ENCODE measurements around the gene AK5. TPM values are rescaled to one million over a fixed set of nuclear protein-coding genes. Genes with fewer than 3 reads are reported as not detected.

The AK5 gene
- total and polyA plus RNA-seq, 2 donors (not counting 1 experiment from before 2014, with no cell fraction given): 0.18 TPM; not detected in 1

DNA sequence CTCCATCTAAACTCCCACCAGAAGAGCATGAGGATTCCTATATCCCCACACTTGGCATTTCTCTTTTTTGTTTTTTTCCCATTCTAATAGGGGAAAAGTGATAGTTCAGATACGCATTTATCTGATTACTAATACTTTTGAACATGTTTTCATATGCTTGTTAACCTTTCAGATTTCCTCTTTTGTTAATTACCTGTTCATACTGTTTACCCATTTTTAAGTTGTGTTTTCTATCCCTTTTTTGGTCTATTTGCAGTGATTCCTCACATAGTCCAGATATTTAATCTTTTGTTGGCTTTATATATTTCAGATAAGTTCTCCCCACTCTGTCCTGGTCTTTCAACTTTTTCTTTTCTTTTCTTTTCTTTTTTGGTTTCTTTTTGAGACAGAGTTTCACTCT, 49.0 kb upstream of the AK5 start:
- Mint-ChIP-seq H3K9me3 (ENCODE audit: insufficient read depth) (peaks cover 2% of the 10 kb centered on the region), H3K4me3 (no peak overlapping the region), H3K4me1 (no peaks in the 10 kb centered on the region), H3K27me3 (peaks cover 7% of the 10 kb centered on the region), H3K27ac (no peak overlapping the region)
- Histone ChIP-seq H3K9me3 (ENCODE audit: control extremely low read depth in 1 of 3, control insufficient read depth in 2 of 3, insufficient read depth in 1 of 3, low read length in 2 of 3) (peaks cover 2 to 5% (median 3%) of the 10 kb centered on the region in 3 donors), H3K36me3 (replicated peaks in 1 of 2; ENCODE audit: control extremely low read depth in 1 of 2, control insufficient read depth in 1 of 2, extremely low read depth in 1 of 2, insufficient read depth in 2 of 2, low read length in 1 of 2) (no peaks in the 10 kb centered on the region), H3K27me3 (replicated peaks in 1 of 4; ENCODE audit: control extremely low read depth in 1 of 4, control insufficient read depth in 3 of 4, insufficient read depth in 4 of 4, low read length in 3 of 4) (no peaks in the 10 kb centered on the region), H3K4me3 (ENCODE audit: control extremely low read depth in 1 of 5, extremely low read depth in 1 of 5, insufficient read depth in 1 of 5, low read depth in 2 of 5, low read length in 4 of 5) (no peak overlapping the region), H3K4me2 (replicated peaks; ENCODE audit: low read depth, low read length, poor library complexity, severe bottlenecking) (no peak overlapping the region), H3K27ac (ENCODE audit: low read length in 2 of 2) (no peak overlapping the region), H2AFZ (ENCODE audit: insufficient read depth, low read depth, low read length, poor library complexity, severe bottlenecking) (no peak overlapping the region), H4K20me1 (ENCODE audit: control insufficient read depth, insufficient read depth, low read length, poor library complexity, severe bottlenecking) (no peaks in the 10 kb centered on the region), H3K4me1 (ENCODE audit: control insufficient read depth in 2 of 2, insufficient read depth in 2 of 2, low read length in 2 of 2) (no peaks in the 10 kb centered on the region), H3K9ac (ENCODE audit: low read length) (no peak overlapping the region), H3K79me2 (ENCODE audit: control insufficient read depth, insufficient read depth, low read length) (no peaks in the 10 kb centered on the region)
- intact Hi-C loops (cut with micrococcal nuclease): no loop called here
- DNase-seq (no peak), ATAC-seq (ENCODE audit: low read depth) (no peak)
- WGBS (ENCODE audit: insufficient coverage): no CpG with 5 or more reads among the region's 1 CpG
- ChIA-PET CTCF (no interaction called here), POLR2A (no interaction called here)
- TF ChIP-seq EZH2 (IDR thresholded peaks at IDR 0.05; ENCODE audit: borderline replicate concordance, insufficient read depth, low read depth, low read length, poor library complexity, severe bottlenecking): no peak
- TF ChIP-seq, protein P1, sequence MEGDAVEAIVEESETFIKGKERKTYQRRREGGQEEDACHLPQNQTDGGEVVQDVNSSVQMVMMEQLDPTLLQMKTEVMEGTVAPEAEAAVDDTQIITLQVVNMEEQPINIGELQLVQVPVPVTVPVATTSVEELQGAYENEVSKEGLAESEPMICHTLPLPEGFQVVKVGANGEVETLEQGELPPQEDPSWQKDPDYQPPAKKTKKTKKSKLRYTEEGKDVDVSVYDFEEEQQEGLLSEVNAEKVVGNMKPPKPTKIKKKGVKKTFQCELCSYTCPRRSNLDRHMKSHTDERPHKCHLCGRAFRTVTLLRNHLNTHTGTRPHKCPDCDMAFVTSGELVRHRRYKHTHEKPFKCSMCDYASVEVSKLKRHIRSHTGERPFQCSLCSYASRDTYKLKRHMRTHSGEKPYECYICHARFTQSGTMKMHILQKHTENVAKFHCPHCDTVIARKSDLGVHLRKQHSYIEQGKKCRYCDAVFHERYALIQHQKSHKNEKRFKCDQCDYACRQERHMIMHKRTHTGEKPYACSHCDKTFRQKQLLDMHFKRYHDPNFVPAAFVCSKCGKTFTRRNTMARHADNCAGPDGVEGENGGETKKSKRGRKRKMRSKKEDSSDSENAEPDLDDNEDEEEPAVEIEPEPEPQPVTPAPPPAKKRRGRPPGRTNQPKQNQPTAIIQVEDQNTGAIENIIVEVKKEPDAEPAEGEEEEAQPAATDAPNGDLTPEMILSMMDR (IDR thresholded peaks at IDR 0.05): no peak

DNA sequence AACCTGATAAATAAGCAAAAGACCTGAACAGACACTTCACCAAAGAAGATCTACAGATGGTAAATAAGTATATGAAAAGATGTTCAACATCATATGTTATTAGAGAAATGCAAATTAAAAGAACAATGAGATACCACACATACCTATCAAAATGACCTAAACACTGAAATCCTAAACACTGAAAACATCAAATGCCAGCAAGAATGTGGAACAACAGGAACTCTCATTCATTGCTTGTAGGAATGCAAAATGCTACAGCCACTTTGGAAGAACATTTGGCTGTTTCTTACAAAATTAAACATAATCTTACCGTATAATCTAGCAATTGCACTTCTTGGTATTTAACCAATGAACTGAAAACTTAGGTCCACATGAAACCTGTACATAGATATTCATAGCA, 47.7 kb upstream of the AK5 start:
- ATAC-seq (ENCODE audit: low read depth): no peak
- H3K27me3 ChIP-seq (replicated peaks in 1 of 4; ENCODE audit: control extremely low read depth in 1 of 4, control insufficient read depth in 3 of 4, insufficient read depth in 4 of 4, low read length in 3 of 4): no peaks in the 10 kb centered on the region
- no peak overlapping the region for H3K4me3 ChIP-seq (ENCODE audit: control extremely low read depth in 1 of 5, extremely low read depth in 1 of 5, insufficient read depth in 1 of 5, low read depth in 2 of 5, low read length in 4 of 5)
- H3K4me1 ChIP-seq (ENCODE audit: control insufficient read depth in 2 of 2, insufficient read depth in 2 of 2, low read length in 2 of 2): no peaks in the 10 kb centered on the region
- intact Hi-C loops (cut with micrococcal nuclease): no loop called here
- Mint-ChIP-seq H3K9me3 (ENCODE audit: insufficient read depth) (peaks cover 2% of the 10 kb centered on the region), H3K27ac (no peak overlapping the region), H3K4me3 (no peak overlapping the region), H3K27me3 (peaks cover 9% of the 10 kb centered on the region), H3K4me1 (no peaks in the 10 kb centered on the region)
- no peak for DNase-seq
- no peak overlapping the region for H3K27ac ChIP-seq (ENCODE audit: low read length in 2 of 2)
- TF ChIP-seq, protein P1 (IDR thresholded peaks at IDR 0.05): no peak
- no peak for TF ChIP-seq EZH2 (IDR thresholded peaks at IDR 0.05; ENCODE audit: borderline replicate concordance, insufficient read depth, low read depth, low read length, poor library complexity, severe bottlenecking)
- no peak overlapping the region for H2AFZ ChIP-seq (ENCODE audit: insufficient read depth, low read depth, low read length, poor library complexity, severe bottlenecking)
- peaks cover 2 to 5% (median 3%) of the 10 kb centered on the region in 3 donors for H3K9me3 ChIP-seq (ENCODE audit: control extremely low read depth in 1 of 3, control insufficient read depth in 2 of 3, insufficient read depth in 1 of 3, low read length in 2 of 3)
- H3K9ac ChIP-seq (ENCODE audit: low read length): no peak overlapping the region
- H3K79me2 ChIP-seq (ENCODE audit: control insufficient read depth, insufficient read depth, low read length): no peaks in the 10 kb centered on the region
- CTCF ChIA-PET: no interaction called here
- POLR2A ChIA-PET: no interaction called here
- H3K4me2 ChIP-seq (replicated peaks; ENCODE audit: low read depth, low read length, poor library complexity, severe bottlenecking): no peak overlapping the region
- no peaks in the 10 kb centered on the region for H4K20me1 ChIP-seq (ENCODE audit: control insufficient read depth, insufficient read depth, low read length, poor library complexity, severe bottlenecking)
- no peaks in the 10 kb centered on the region for H3K36me3 ChIP-seq (replicated peaks in 1 of 2; ENCODE audit: control extremely low read depth in 1 of 2, control insufficient read depth in 1 of 2, extremely low read depth in 1 of 2, insufficient read depth in 2 of 2, low read length in 1 of 2)
- WGBS (ENCODE audit: insufficient coverage): 100% methylated on average over 1 of the region's 1 CpG

Measured in B cell (primary cell).